NCI-H345 treated with DMSO at 0.1 percent for 48 hours (cell line): ENCODE data around the gene TMEM242.

Experiments used
- DNase-seq: peaks from one replicate; lab custom pipeline; 2025; ENCODE audit not compliant: unreplicated experiment; lab: John Stamatoyannopoulos, UW

Gene TMEM242

GRCh38 chr6:157271911-157272310 lies 51.4 kb downstream of the TMEM242 start:
- DNase-seq, result no peak

GRCh38 chr6:157271441-157271840 lies 51.9 kb downstream of the TMEM242 start:
- DNase-seq, result no peak

DNA sequence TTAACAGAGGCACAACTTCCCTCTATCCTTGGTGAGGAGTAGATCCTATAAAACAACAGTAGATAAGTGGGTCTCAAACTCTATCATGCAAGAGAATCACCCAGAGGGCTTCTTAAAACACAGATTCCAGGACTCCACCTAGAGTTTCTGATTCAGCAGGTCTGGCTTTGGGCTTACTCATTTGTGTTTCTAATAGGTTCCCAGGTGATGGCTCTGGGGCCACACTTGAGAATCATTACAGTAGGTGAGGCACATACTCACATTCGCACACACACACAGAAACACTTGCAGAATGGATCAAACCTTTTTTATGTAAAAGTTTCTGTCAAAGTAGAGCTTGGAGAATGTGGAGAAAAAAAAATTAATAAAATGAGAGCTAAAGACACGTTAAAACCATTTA lies 52.4 kb downstream of the TMEM242 start:
- no peak for DNase-seq

DNA sequence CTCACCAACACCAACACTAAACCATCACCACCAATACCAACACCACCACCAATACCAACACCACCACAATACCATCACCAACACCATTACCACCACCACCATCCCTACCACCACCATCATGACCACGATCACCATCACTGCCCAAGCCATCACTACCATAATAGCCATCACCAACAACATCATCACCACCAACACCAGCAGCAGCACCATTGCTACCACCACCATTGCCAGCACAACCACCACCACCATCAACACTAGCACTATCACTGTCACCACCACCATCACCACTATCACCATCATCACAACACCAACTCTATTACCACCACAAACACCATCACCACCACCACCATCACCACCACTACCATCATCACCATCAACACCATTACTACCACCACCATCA lies 53.0 kb downstream of the TMEM242 start:
- no peak for DNase-seq

GRCh38 chr6:157269261-157269794 lies 54.0 kb downstream of the TMEM242 start:
- no peak for DNase-seq

DNA sequence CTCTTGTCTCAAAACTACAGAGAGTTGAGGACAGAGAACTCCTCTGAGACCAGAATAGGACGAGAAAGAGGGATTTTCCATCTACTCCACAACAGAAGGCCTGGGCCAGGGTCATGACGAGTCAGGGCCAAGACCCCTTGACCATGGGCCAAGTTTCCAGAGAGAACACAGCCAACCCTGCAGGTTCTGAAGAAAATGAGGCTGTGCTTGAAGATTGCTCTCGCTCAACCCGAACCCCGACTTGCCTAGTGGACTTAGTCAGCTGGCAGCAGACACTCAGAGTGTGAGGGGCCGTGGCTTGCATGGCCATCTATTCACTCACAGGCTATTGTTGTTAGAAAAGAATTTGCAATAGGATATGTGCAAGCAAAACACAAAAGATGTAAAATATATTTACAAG lies 54.5 kb downstream of the TMEM242 start:
- no peak for DNase-seq

DNA sequence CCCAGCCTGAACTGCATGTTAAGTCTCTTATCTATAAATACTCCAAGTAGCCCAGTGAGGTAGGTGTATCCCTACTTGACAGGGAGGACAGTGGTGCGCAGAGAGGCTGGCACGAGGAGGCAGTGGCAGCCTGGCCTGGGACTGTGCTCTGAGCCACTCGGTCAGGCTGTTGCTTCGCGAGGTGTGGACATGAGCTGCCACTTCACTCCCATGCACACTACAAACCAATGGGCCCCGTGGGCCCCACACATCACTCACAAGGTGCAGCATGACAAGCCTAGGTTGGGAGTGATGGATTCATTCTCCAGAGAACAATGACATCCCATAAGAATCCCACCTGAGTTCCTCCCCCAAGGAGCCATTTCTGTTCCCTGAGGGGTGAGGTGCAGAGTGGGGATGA lies 54.9 kb downstream of the TMEM242 start:
- DNase-seq, result no peak

DNA sequence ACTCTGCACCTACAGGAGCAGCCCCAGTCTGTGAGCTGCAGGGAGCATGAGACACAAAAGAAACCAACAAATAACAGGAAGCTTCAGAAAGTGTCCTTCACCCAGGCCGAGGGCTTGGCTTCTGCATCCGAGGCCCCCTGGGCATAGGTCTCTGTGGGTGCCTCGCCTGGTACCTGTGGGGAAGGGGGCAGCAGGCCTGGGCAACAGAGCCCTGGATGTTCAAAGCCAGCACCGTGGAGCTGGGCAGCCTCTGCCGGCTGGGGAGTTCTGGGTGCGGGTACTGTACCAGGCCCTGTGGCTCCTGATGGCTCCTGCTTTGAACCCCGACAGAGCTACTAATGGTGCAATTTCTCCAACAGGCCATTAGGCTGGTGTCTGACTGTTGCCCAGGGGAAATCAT lies 55.7 kb downstream of the TMEM242 start:
- no peak for DNase-seq

- no peak for DNase-seq
These were observed 56.2 kb downstream of the TMEM242 start for GRCh38 chr6:157267109-157267611.

GRCh38 chr6:157266274-157267101 lies 56.8 kb downstream of the TMEM242 start:
- DNase-seq, result no peak

DNA sequence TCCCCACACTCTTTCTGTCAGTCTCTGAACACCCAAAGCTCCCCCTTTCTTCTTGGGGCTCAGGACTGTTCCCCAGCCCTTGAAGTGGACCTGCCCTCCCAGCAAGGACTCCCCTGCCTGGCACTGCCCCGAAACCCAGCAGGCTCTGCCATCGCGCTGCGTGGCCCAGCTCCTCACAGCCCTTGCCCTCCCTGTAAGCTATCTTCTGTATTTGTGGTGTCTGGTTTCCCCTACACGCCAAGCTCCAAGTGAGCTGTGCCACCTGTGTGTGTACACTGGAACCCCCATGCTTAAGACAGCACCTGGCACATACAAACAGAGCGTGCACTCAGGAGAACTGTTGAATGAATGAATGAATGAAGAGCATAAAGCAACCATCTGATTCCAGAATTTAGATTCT lies 57.7 kb downstream of the TMEM242 start:
- DNase-seq, result peak; percentile 63

DNA sequence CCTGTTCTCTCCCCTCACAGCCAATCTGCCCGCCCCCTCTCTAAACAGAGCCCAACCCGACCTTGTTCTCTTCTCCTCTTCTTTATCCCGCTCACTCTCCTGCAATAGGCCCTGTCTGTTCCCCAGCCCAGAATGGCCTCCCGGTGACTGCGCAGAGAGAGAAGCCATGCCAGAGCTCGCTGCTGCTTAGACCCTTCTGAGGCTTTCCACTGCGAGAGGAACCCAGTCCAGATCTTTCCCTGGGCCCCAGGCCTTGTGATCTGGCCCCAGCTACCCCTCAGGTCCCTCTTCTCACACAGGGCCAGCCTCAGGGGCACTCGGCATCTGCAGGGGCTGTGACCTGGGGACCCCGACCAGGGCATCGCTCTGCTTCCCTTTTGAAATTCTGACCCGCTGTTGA lies 58.1 kb downstream of the TMEM242 start:
- no peak for DNase-seq

- DNase-seq, result no peak
These were observed 58.6 kb downstream of the TMEM242 start for GRCh38 chr6:157264701-157265100.

DNA sequence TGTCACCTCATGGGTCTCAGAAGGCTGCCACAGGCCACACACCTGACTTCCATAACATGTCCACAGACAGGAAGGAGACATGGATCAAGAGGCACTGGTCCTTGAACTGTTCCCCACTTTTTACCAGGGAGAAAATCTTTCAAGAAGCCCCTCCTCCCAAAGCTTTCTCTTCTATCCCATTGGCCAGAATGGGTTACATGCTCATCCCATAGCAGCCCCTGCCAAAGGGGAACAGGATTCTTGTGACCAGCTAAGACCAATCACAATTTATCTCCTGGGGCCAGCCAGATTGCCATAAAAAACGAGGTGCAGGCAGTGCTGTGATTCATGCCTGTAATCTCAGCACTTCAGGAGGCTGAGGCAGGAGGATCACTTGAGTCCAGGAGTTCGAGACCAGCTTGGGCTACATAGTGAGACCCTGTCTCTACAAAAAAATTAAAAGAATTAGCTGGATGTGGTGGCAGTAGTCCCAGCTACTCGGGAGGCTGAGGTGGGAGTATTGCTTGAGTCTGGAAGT lies 59.4 kb downstream of the TMEM242 start:
- DNase-seq, result no peak

DNA sequence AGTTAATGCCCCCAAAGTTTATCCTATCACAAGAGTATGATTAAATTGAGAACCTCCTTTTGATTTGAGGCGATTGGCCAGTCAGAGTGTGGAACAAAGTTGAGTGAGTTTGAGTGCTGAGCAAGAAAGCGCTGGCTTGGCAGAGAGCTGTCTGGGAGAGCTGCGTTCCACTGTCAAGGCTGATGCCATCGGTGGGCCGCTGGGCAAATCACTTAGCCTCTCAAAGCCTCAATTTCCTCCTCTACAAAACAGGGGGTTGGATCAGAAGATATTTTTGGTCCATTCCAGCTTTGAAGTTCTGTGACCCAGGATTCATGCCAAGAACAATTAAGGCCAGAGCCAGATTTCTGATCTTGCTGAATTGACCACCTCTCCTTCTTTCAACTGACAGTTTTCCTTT lies 60.2 kb downstream of the TMEM242 start:
- no peak for DNase-seq

GRCh38 chr6:157261606-157262005 lies 61.7 kb downstream of the TMEM242 start:
- DNase-seq, result no peak

GRCh38 chr6:157260735-157261410 lies 62.4 kb downstream of the TMEM242 start:
- DNase-seq, result no peak

GRCh38 chr6:157259443-157259842 lies 63.9 kb downstream of the TMEM242 start:
- DNase-seq, result no peak

GRCh38 chr6:157258878-157259277 lies 64.4 kb downstream of the TMEM242 start:
- DNase-seq, result no peak

GRCh38 chr6:157255079-157255478 lies 68.2 kb downstream of the TMEM242 start:
- no peak for DNase-seq

- DNase-seq, result no peak
These were observed 68.8 kb downstream of the TMEM242 start for GRCh38 chr6:157254538-157254937.

- DNase-seq, result no peak
These were observed 69.6 kb downstream of the TMEM242 start for GRCh38 chr6:157253699-157254098.
